Activated CD4-positive, alpha-beta T cell treated with anti-CD3 and anti-CD28 coated beads, Interleukin-2, amount 50 U/mL, for 4 hours (primary cell): ENCODE data around the gene HID1.

Source experiments
- DNase-seq, 2 experiments: peaks; one replicate each; pipeline ENCODE4 v3.0.0-alpha.2; 2020

HID1 gene

GRCh38 chr17:74964988-74965622 is 7.5 kb downstream of the HID1 start:
- no peak for DNase-seq

GRCh38 chr17:74964246-74964761 is 8.3 kb downstream of the HID1 start:
- no peak for DNase-seq

- DNase-seq, result no peak
These were observed 8.9 kb downstream of the HID1 start for GRCh38 chr17:74963656-74964055.

- DNase-seq, result no peak
These were observed 9.8 kb downstream of the HID1 start for GRCh38 chr17:74962622-74963394.

- DNase-seq, result peak; percentile 80 to 84
These were observed 10.8 kb downstream of the HID1 start for GRCh38 chr17:74961657-74962350.

GRCh38 chr17:74960570-74961342 is 11.8 kb downstream of the HID1 start:
- peak; percentile 29 to 34 for DNase-seq

- DNase-seq, result no peak
These were observed 12.6 kb downstream of the HID1 start for GRCh38 chr17:74959826-74960515.

GRCh38 chr17:74957935-74958740 is 14.4 kb downstream of the HID1 start:
- DNase-seq, result peak; percentile 71 to 75

- no peak for DNase-seq
These were observed 16.5 kb downstream of the HID1 start for GRCh38 chr17:74956093-74956492.

- DNase-seq, result no peak
These were observed 17.7 kb downstream of the HID1 start for GRCh38 chr17:74954665-74955421.

- DNase-seq, result no peak
These were observed 18.4 kb downstream of the HID1 start for GRCh38 chr17:74954115-74954514.

GRCh38 chr17:74953134-74953687 is 19.3 kb downstream of the HID1 start:
- DNase-seq, result no peak

- DNase-seq, result no peak
These were observed 20.0 kb downstream of the HID1 start for GRCh38 chr17:74952431-74953133.

- DNase-seq, result no peak
These were observed 20.7 kb downstream of the HID1 start for GRCh38 chr17:74951680-74952421.

GRCh38 chr17:74951065-74951464 is 21.5 kb downstream of the HID1 start:
- DNase-seq, result no peak

- no peak for DNase-seq
These were observed 22.4 kb downstream of the HID1 start for GRCh38 chr17:74950207-74950606.

GRCh38 chr17:74949455-74950115 is 23.0 kb downstream of the HID1 start:
- DNase-seq, result no peak

GRCh38 chr17:74947041-74947754 is 25.4 kb downstream of the HID1 start:
- no peak for DNase-seq
